Prostate gland (tissue), 2 donors: Measurements from ENCODE around the gene SELENOH. TPM values are rescaled to one million over a fixed set of nuclear protein-coding genes. Genes with fewer than 3 reads are reported as not detected.

Experiments
- DNase-seq: peaks from one replicate; pipeline ENCODE4 v3.0.0-alpha.2; 2019; ENCODE audit warnings: low spot score
- H3K27ac ChIP-seq, 2 donors: fragments of 200-600 bp; sonication (generic); 2 replicates each; pipeline ENCODE4 v1.5.1; 2017 to 2019
- H3K27me3 ChIP-seq: fragments of 200-600 bp; sonication (generic); replicated peaks from 2 replicates; pipeline ENCODE4 v1.5.1; 2019; ENCODE audit not compliant: insufficient read depth
- H3K36me3 ChIP-seq, 2 donors: fragments of 200-600 bp; sonication (generic); 1 replicate in 1 of 2; 2 replicates in 1 of 2; pipeline versions ENCODE4 v1.5.1 to v1.8.1; 2017 to 2019
- H3K4me1 ChIP-seq: fragments of 200-600 bp; sonication (generic); replicated peaks from 2 replicates; pipeline ENCODE4 v1.5.1; 2019
- H3K4me3 ChIP-seq, 2 donors: fragments of 200-600 bp; sonication (generic); 2 replicates each; pipeline ENCODE4 v1.5.1; 2017 to 2019
- H3K9me3 ChIP-seq: fragments of 200-600 bp; sonication (generic); 2 replicates; pipeline ENCODE4 v1.5.1; 2017
- CTCF ChIP-seq, 4 experiments: fragments of 200-600 bp in 2 of 4; fragments of 450-650 bp in 2 of 4; sonication (generic) in 2 of 4; IDR thresholded peaks; 1 replicate in 3 of 4; 2 replicates in 1 of 4; pipeline ENCODE4 v1.5.1; 2016 to 2019; ENCODE audit warnings: antibody characterized with exemption in 4 of 4, mild to moderate bottlenecking in 2 of 4, moderate library complexity in 2 of 4
- POLR2A ChIP-seq: fragments of 450-650 bp; IDR thresholded peaks from one replicate; pipeline ENCODE4 v1.6.1; 2016; ENCODE audit warnings: antibody characterized with exemption, mild to moderate bottlenecking
- POLR2AphosphoS5 ChIP-seq: sonication (generic); formaldehyde crosslinking; IDR thresholded peaks from one replicate; pipeline ENCODE4 v1.6.1; 2017; ENCODE audit warnings: antibody characterized with exemption
- WGBS: methylation state at CpG from one replicate; pipeline ENCODE4 v1.1.5; 2018; 5-methylcytosine and 5-hydroxymethylcytosine counted together
- intact Hi-C: fragments of 100-400 bp; cut with DNase I; formaldehyde crosslinking; loops from one replicate; pipeline ENCODE4 v1.14.2; 2022
- total RNA-seq, 2 donors: library from RNA; depleted of rRNA; stranded (reverse); fragments of >200 nt; gene quantifications; one replicate each; pipeline ENCODE4 v1.1.0, GENCODE V29; 2016

SELENOH gene
- total RNA-seq, 2 donors from 2014 or later: 181 to 334 TPM

GRCh38 chr11:57745206-57745605 lies 3.9 kb downstream of the SELENOH start:
- Histone ChIP-seq H3K4me1 (no peaks in the 10 kb centered on the region), H3K9me3 (no peaks in the 10 kb centered on the region), H3K36me3 (peaks cover 0 to 5% of the 10 kb centered on the region in 2 donors), H3K27ac (no peak overlapping the region), H3K27me3 (no peaks in the 10 kb centered on the region), H3K4me3 (no peak overlapping the region)
- 61% methylated on average over 5 of the region's 5 CpGs for WGBS
- DNase-seq: no peak
- no peak for TF ChIP-seq CTCF (IDR thresholded peaks at IDR 0.05)
- intact Hi-C loops: loop anchor here (5.0 kb wide), 1 partner anchor 57 kb away; no protein-coding TSS in a partner anchor

- intact Hi-C loops: loop anchor here (5.0 kb wide), 1 partner anchor 55 kb away; no protein-coding TSS in a partner anchor
- H3K4me1 ChIP-seq: no peaks in the 10 kb centered on the region
- no peak overlapping the region for H3K4me3 ChIP-seq
- H3K27me3 ChIP-seq: no peaks in the 10 kb centered on the region
- WGBS: 89% methylated on average over 1 of the region's 1 CpG
- H3K9me3 ChIP-seq: no peaks in the 10 kb centered on the region
- TF ChIP-seq POLR2A (no peak), POLR2AphosphoS5 (no peak), CTCF (IDR thresholded peaks at IDR 0.05) (no peak)
- no peak overlapping the region for H3K27ac ChIP-seq
- DNase-seq: no peak
- H3K36me3 ChIP-seq: peaks cover 0 to 5% of the 10 kb centered on the region in 2 donors
Observed at GRCh38 chr11:57746920-57747319, 5.6 kb downstream of the SELENOH start.

GRCh38 chr11:57751176-57751575 lies 9.9 kb downstream of the SELENOH start:
- H3K27me3 ChIP-seq: no peaks in the 10 kb centered on the region
- no peak for DNase-seq
- no peak overlapping the region for H3K27ac ChIP-seq
- H3K4me1 ChIP-seq: no peaks in the 10 kb centered on the region
- intact Hi-C loops: no loop called here
- H3K9me3 ChIP-seq: no peaks in the 10 kb centered on the region
- H3K4me3 ChIP-seq: no peak overlapping the region
- no peaks in the 10 kb centered on the region for H3K36me3 ChIP-seq
- TF ChIP-seq CTCF (IDR thresholded peaks at IDR 0.05): no peak
- no peak for TF ChIP-seq POLR2AphosphoS5
- TF ChIP-seq POLR2A: no peak

GRCh38 chr11:57751676-57752253 lies 10.5 kb downstream of the SELENOH start, which contains the start of gene BTBD18:
TSS of gene BTBD18 (minus strand) at chr11:57751819. CDS start at chr11:57751188, 631 bp downstream.
- intact Hi-C loops: no loop called here
- Histone ChIP-seq H3K4me1 (no peaks in the 10 kb centered on the region), H3K4me3 (no peak within 1 kb of the TSS), H3K36me3 (no peaks in the 10 kb centered on the region), H3K27me3 (no peaks in the 10 kb centered on the region), H3K27ac (no peak within 1 kb of the TSS), H3K9me3 (no peaks in the 10 kb centered on the region)
- 38% methylated on average over 10 of the region's 10 CpGs for WGBS
- TF ChIP-seq POLR2A: no peak
- TF ChIP-seq CTCF (IDR thresholded peaks at IDR 0.05): peak in 3 of 4 experiments; percentile 47 to 61 (median 58)
- peak; percentile 57 for TF ChIP-seq POLR2AphosphoS5
- peak; percentile 49 for DNase-seq

GRCh38 chr11:57752954-57753353 lies 11.7 kb downstream of the SELENOH start:
- Histone ChIP-seq H3K27me3 (no peaks in the 10 kb centered on the region), H3K9me3 (no peaks in the 10 kb centered on the region), H3K27ac (no peak overlapping the region), H3K36me3 (no peaks in the 10 kb centered on the region), H3K4me3 (no peak overlapping the region), H3K4me1 (no peaks in the 10 kb centered on the region)
- WGBS: 96% methylated on average over 29 of the region's 30 CpGs
- TF ChIP-seq CTCF (IDR thresholded peaks at IDR 0.05) (no peak), POLR2AphosphoS5 (no peak), POLR2A (no peak)
- intact Hi-C loops: no loop called here
- DNase-seq: no peak
